IMR-90 (cell line): Measurements from ENCODE around the gene ZNF488. TPM values are rescaled to one million over a fixed set of nuclear protein-coding genes. Genes with fewer than 3 reads are reported as not detected.

Experiments
- ATAC-seq: fragments of 200-7000 bp; cut with Tn5 transposase; 2 replicates; pipeline ENCODE4 v1.9.1; 2020; ENCODE audit warnings: low read depth, mild to moderate bottlenecking, moderate library complexity
- BruUV-seq: library from RNA; stranded (reverse); fragments of 400-500 nt; replicated peaks from 2 replicates; lab custom pipeline; 2021; lab: Mats Ljungman, UMichigan
- CTCF ChIA-PET: fragments of 300-600 bp; formaldehyde crosslinking; extraction: SDS; loops from one replicate; lab custom pipeline; 2021; ENCODE audit warnings: antibody characterized with exemption; lab: Yijun Ruan, JAX
- POLR2A ChIA-PET: fragments of 300-600 bp; sonication (Branson Sonifier 250); formaldehyde crosslinking; loops from one replicate; lab custom pipeline; 2022; ENCODE audit warnings: antibody characterized with exemption; ENCODE audit not compliant: unreplicated experiment; lab: Charles Lee
- DNase-seq: peaks from one replicate; pipeline ENCODE4 v3.0.0; 2013
- H2AFZ ChIP-seq: replicated peaks from 2 replicates; pipeline ENCODE3; 2013; ENCODE audit warnings: low read length, mild to moderate bottlenecking; ENCODE audit not compliant: poor library complexity
- H2AK5ac ChIP-seq: 2 replicates; pipeline ENCODE4 v1.6.1; 2013; ENCODE audit warnings: low read depth, low read length, inconsistent platforms
- H2AK9ac ChIP-seq: replicated peaks from 2 replicates; pipeline ENCODE3; 2013; ENCODE audit warnings: mild to moderate bottlenecking, low read depth, low read length, moderate library complexity; ENCODE audit not compliant: poor library complexity
- H2BK120ac ChIP-seq: 2 replicates; pipeline ENCODE4 v1.6.1; 2013; ENCODE audit warnings: low read depth, low read length, inconsistent platforms
- H2BK15ac ChIP-seq: 3 replicates; pipeline ENCODE4 v1.6.1; 2013; ENCODE audit warnings: low read depth, low read length, inconsistent platforms
- H2BK20ac ChIP-seq: 2 replicates; pipeline ENCODE4 v1.6.1; 2013; ENCODE audit warnings: low read depth, mild to moderate bottlenecking, inconsistent platforms, low read length, moderate library complexity
- H2BK5ac ChIP-seq: 2 replicates; pipeline ENCODE4 v1.6.1; 2013; ENCODE audit warnings: mild to moderate bottlenecking, low read depth, low read length, inconsistent platforms; ENCODE audit not compliant: poor library complexity, severe bottlenecking
- H3K14ac ChIP-seq: replicated peaks from 2 replicates; pipeline ENCODE4 v1.6.1; 2013; ENCODE audit warnings: low read depth, low read length, inconsistent platforms
- H3K18ac ChIP-seq: 2 replicates; pipeline ENCODE4 v1.6.1; 2013; ENCODE audit warnings: low read depth, low read length, control low read depth
- H3K23ac ChIP-seq: 2 replicates; pipeline ENCODE4 v1.6.1; 2013; ENCODE audit warnings: low read depth, low read length, inconsistent platforms
- H3K27ac ChIP-seq: 2 replicates; pipeline ENCODE4 v1.5.1; 2013; ENCODE audit warnings: mild to moderate bottlenecking, control low read depth, low read length; ENCODE audit not compliant: insufficient read depth
- H3K27me3 ChIP-seq: 2 replicates; pipeline ENCODE4 v1.6.1; 2013; ENCODE audit warnings: low read length; ENCODE audit not compliant: control insufficient read depth, insufficient read depth
- H3K36me3 ChIP-seq: 2 replicates; pipeline ENCODE4 v1.6.1; 2013; ENCODE audit warnings: low read length, mixed read lengths; ENCODE audit not compliant: control insufficient read depth, insufficient read depth
- H3K4ac ChIP-seq: 2 replicates; pipeline ENCODE4 v1.6.1; 2013; ENCODE audit warnings: low read depth, low read length, inconsistent platforms
- H3K4me1 ChIP-seq: 2 replicates; pipeline ENCODE4 v1.6.1; 2013; ENCODE audit warnings: low read length, mixed read lengths; ENCODE audit not compliant: control insufficient read depth, insufficient read depth
- H3K4me2 ChIP-seq: 2 replicates; pipeline ENCODE4 v1.6.1; 2013; ENCODE audit warnings: low read depth, mild to moderate bottlenecking, control low read depth, low read length, moderate library complexity
- H3K4me3 ChIP-seq: 2 replicates; pipeline ENCODE4 v1.5.1; 2013; ENCODE audit warnings: low read depth, mild to moderate bottlenecking, control low read depth, low read length, moderate library complexity; ENCODE audit not compliant: insufficient read depth
- H3K56ac ChIP-seq: 2 replicates; pipeline ENCODE4 v1.6.1; 2013; ENCODE audit warnings: low read length, inconsistent platforms; ENCODE audit not compliant: insufficient read depth; ENCODE audit errors: extremely low read depth
- H3K79me1 ChIP-seq, 2 experiments: 2 replicates each; pipeline ENCODE4 v1.6.1; 2013; ENCODE audit warnings: low read length in 2 of 2, inconsistent platforms in 1 of 2, low read depth in 1 of 2
- H3K9ac ChIP-seq: 2 replicates; pipeline ENCODE4 v1.6.1; 2013; ENCODE audit warnings: low read depth, low read length, control low read depth
- H3K9me1 ChIP-seq: 2 replicates; pipeline ENCODE4 v1.6.1; 2013; ENCODE audit warnings: low read length, inconsistent platforms; ENCODE audit not compliant: insufficient read depth
- H3K9me3 ChIP-seq: 2 replicates; pipeline ENCODE4 v1.6.1; 2013; ENCODE audit warnings: low read length; ENCODE audit not compliant: control insufficient read depth, insufficient read depth
- H4K20me1 ChIP-seq: 2 replicates; pipeline ENCODE4 v1.6.1; 2013; ENCODE audit warnings: low read length, inconsistent platforms; ENCODE audit not compliant: insufficient read depth
- H4K5ac ChIP-seq: 2 replicates; pipeline ENCODE4 v1.6.1; 2013; ENCODE audit warnings: mild to moderate bottlenecking, low read depth, low read length, control low read depth
- H4K8ac ChIP-seq, 2 experiments: 2 replicates each; pipeline ENCODE4 v1.6.1; 2013; ENCODE audit warnings: low read depth in 2 of 2, low read length in 2 of 2, control low read depth in 1 of 2, inconsistent platforms in 1 of 2
- H4K91ac ChIP-seq: 2 replicates; pipeline ENCODE4 v1.6.1; 2013; ENCODE audit warnings: low read depth, low read length, inconsistent platforms; ENCODE audit not compliant: insufficient read depth
- BHLHE40 ChIP-seq: fragments of 150-350 bp; IDR thresholded peaks from 2 replicates; pipeline ENCODE4 v1.6.1; 2016; ENCODE audit warnings: mild to moderate bottlenecking, low read depth, low read length
- CEBPB ChIP-seq: IDR thresholded peaks from 2 replicates; pipeline ENCODE4 v1.6.1; 2012; ENCODE audit warnings: low read depth, low read length, improper control_type of control experiment
- CHD1 ChIP-seq: IDR thresholded peaks from 2 replicates; pipeline ENCODE4 v1.6.1; 2012; ENCODE audit warnings: low read depth, low read length, improper control_type of control experiment
- ELK1 ChIP-seq: fragments of 150-350 bp; IDR thresholded peaks from 2 replicates; pipeline ENCODE4 v1.6.1; 2016; ENCODE audit warnings: low read depth, mild to moderate bottlenecking, low read length, moderate library complexity, borderline replicate concordance
- MAFK ChIP-seq: IDR thresholded peaks from 2 replicates; pipeline ENCODE4 v1.6.1; 2012; ENCODE audit warnings: low read depth, low read length, improper control_type of control experiment
- MAZ ChIP-seq: IDR thresholded peaks from 2 replicates; pipeline ENCODE4 v1.6.1; 2012; ENCODE audit warnings: low read depth, mild to moderate bottlenecking, low read length, improper control_type of control experiment, moderate library complexity, borderline replicate concordance
- MXI1 ChIP-seq: IDR thresholded peaks from 2 replicates; pipeline ENCODE4 v1.6.1; 2012; ENCODE audit warnings: low read depth, mild to moderate bottlenecking, low read length, moderate library complexity, borderline replicate concordance
- NFE2L2 ChIP-seq: fragments of 150-350 bp; IDR thresholded peaks from 2 replicates; pipeline ENCODE4 v1.6.1; 2016; ENCODE audit warnings: low read depth, mild to moderate bottlenecking, low read length
- POLR2A ChIP-seq: IDR thresholded peaks from 2 replicates; pipeline ENCODE4 v1.6.1; 2012; ENCODE audit warnings: mild to moderate bottlenecking, low read depth, low read length
- RAD21 ChIP-seq: IDR thresholded peaks from 2 replicates; pipeline ENCODE4 v1.6.1; 2012; ENCODE audit warnings: low read length, improper control_type of control experiment
- RFX5 ChIP-seq: IDR thresholded peaks from 2 replicates; pipeline ENCODE4 v1.8.0; 2012; ENCODE audit warnings: low read depth, mild to moderate bottlenecking, low read length, moderate library complexity
- WGBS, 2 experiments: methylation state at CpG; one replicate each; pipeline versions ENCODE4 v1.1.5 to v1.1.7; 2013; ENCODE audit warnings: missing lambda C conversion rate in 2 of 2; ENCODE audit not compliant: insufficient read length in 1 of 2; ENCODE audit errors: extremely low coverage in 2 of 2; 5-methylcytosine and 5-hydroxymethylcytosine counted together
- dilution Hi-C: fragments of 300-500 bp; cut with HindIII; formaldehyde crosslinking; loops from one replicate; pipeline ENCODE4 v1.14.3; 2018; ENCODE audit warnings: low sequenced_read_pairs; ENCODE audit not compliant: unreplicated experiment
- in situ Hi-C: fragments of 300-500 bp; cut with MboI; formaldehyde crosslinking; loops from 3 replicates; pipeline ENCODE4 v1.14.3; 2019; ENCODE audit warnings: low sequenced_read_pairs, inconsistent platforms, mixed read lengths
- intact Hi-C: fragments of 100-400 bp; cut with micrococcal nuclease; formaldehyde crosslinking; loops from 2 replicates; pipeline ENCODE4 v1.10.0; 2022
- polyA plus RNA-seq, 3 experiments: library from polyadenylated mRNA; depleted of rRNA; stranded (reverse); fragments of >200 nt; gene quantifications; 2 replicates each; pipeline ENCODE4 v1.2.3, GENCODE V29; 2012; ENCODE audit warnings: low replicate concordance in 1 of 3
- total RNA-seq: library from RNA; depleted of rRNA; stranded (reverse); fragments of >200 nt; gene quantifications from 2 replicates; pipeline ENCODE4 v1.2.3, GENCODE V29; 2012
- TF ChIP-seq, protein P1 (sequence below): conservative IDR thresholded peaks from 2 replicates; pipeline ENCODE4 v1.5.1; 2012; ENCODE audit warnings: mild to moderate bottlenecking, low read depth, low read length, improper control_type of control experiment
- TF ChIP-seq, protein P2 (sequence below): fragments of 150-350 bp; IDR thresholded peaks from 2 replicates; pipeline ENCODE4 v1.6.1; 2017; ENCODE audit warnings: mild to moderate bottlenecking, antibody characterized with exemption, low read length, low read depth

Gene ZNF488
- total and polyA plus RNA-seq, 2 of the 4 experiments (the other 2 are of a cell fraction): under 0.01 to 0.14 TPM

DNA sequence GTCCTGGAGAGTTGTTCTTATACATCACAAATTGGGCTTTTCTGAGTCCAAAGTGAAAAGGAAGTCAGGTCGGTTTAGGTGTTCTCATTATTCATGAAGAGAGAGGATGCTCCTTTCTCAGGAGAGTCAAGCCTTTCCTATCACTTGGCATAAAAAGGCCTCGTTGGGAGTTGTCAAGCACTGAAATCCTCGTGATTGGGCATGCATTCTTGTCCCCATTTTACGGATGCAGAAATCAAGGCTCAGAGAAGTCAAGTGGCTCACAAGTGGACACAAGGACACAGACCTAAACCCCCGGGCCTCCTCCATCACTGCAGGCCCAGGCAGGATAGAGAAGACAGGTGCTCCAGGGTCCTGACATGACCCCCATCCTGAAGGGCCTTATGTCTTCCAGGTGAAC lies 27.4 kb downstream of the ZNF488 start:
- H3K56ac ChIP-seq: no peak overlapping the region
- no peak overlapping the region for H3K27ac ChIP-seq
- TF ChIP-seq ELK1: no peak
- TF ChIP-seq RFX5: no peak
- TF ChIP-seq BHLHE40: no peak
- no peak for TF ChIP-seq POLR2A
- TF ChIP-seq MXI1: no peak
- no peak for TF ChIP-seq RAD21
- no peak for TF ChIP-seq CHD1
- TF ChIP-seq CEBPB: no peak
- no peak for TF ChIP-seq MAFK
- TF ChIP-seq MAZ: no peak
- no peak for TF ChIP-seq NFE2L2
- TF ChIP-seq, protein P1, sequence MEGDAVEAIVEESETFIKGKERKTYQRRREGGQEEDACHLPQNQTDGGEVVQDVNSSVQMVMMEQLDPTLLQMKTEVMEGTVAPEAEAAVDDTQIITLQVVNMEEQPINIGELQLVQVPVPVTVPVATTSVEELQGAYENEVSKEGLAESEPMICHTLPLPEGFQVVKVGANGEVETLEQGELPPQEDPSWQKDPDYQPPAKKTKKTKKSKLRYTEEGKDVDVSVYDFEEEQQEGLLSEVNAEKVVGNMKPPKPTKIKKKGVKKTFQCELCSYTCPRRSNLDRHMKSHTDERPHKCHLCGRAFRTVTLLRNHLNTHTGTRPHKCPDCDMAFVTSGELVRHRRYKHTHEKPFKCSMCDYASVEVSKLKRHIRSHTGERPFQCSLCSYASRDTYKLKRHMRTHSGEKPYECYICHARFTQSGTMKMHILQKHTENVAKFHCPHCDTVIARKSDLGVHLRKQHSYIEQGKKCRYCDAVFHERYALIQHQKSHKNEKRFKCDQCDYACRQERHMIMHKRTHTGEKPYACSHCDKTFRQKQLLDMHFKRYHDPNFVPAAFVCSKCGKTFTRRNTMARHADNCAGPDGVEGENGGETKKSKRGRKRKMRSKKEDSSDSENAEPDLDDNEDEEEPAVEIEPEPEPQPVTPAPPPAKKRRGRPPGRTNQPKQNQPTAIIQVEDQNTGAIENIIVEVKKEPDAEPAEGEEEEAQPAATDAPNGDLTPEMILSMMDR: no peak
- TF ChIP-seq, protein P2, sequence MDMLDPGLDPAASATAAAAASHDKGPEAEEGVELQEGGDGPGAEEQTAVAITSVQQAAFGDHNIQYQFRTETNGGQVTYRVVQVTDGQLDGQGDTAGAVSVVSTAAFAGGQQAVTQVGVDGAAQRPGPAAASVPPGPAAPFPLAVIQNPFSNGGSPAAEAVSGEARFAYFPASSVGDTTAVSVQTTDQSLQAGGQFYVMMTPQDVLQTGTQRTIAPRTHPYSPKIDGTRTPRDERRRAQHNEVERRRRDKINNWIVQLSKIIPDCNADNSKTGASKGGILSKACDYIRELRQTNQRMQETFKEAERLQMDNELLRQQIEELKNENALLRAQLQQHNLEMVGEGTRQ: no peak
- no peak overlapping the region for H4K8ac ChIP-seq
- H3K18ac ChIP-seq: no peak overlapping the region
- dilution Hi-C loops (no loop called here), intact Hi-C loops (no loop called here), in situ Hi-C loops (no loop called here)
- no peak overlapping the region for H3K4me3 ChIP-seq
- no peaks in the 10 kb centered on the region for H3K9me3 ChIP-seq
- no peaks in the 10 kb centered on the region for H3K9me1 ChIP-seq
- no peak overlapping the region for H3K4me2 ChIP-seq
- no peaks in the 10 kb centered on the region for H3K79me1 ChIP-seq
- H2AFZ ChIP-seq: no peak overlapping the region
- no peak overlapping the region for H2BK5ac ChIP-seq
- H3K4me1 ChIP-seq: no peaks in the 10 kb centered on the region
- no peak overlapping the region for H4K5ac ChIP-seq
- no peaks in the 10 kb centered on the region for H4K20me1 ChIP-seq
- CTCF ChIA-PET: no interaction called here
- no peak overlapping the region for H3K23ac ChIP-seq
- no peak overlapping the region for H2AK5ac ChIP-seq
- no TSS peak for BruUV-seq
- no peak overlapping the region for H3K4ac ChIP-seq
- H3K36me3 ChIP-seq: no peaks in the 10 kb centered on the region
- no peak overlapping the region for H2BK120ac ChIP-seq
- H4K91ac ChIP-seq: no peak overlapping the region
- no peak overlapping the region for H2BK15ac ChIP-seq
- ATAC-seq: no peak
- H3K27me3 ChIP-seq: peaks cover 29% of the 10 kb centered on the region
- 30% methylated on average over 2 of the region's 5 CpGs; no CpG with 5 or more reads in 1 of the 2 experiments for WGBS, 2 experiments
- H3K14ac ChIP-seq: no peak overlapping the region
- DNase-seq: no peak
- POLR2A ChIA-PET: no interaction called here
- H2BK20ac ChIP-seq: no peak overlapping the region
- H2AK9ac ChIP-seq: no peak overlapping the region
- H3K9ac ChIP-seq: no peak overlapping the region
